Epidermal melanocyte (primary cell): ENCODE data around the gene CHST9.
"Not testable (repeated sequence)": the region's sequence is repeated elsewhere in the genome, so short reads cannot be mapped to it uniquely, and the experiment has no call there.

Experiments
- DNase-seq: peaks from one replicate; pipeline ENCODE4 v3.0.0; 2011; ENCODE audit warnings: low spot score; ENCODE audit not compliant: insufficient read length

Gene CHST9

GRCh38 chr18:27005589-27005988 is 179.5 kb downstream of the CHST9 start:
- DNase-seq, result no peak

DNA sequence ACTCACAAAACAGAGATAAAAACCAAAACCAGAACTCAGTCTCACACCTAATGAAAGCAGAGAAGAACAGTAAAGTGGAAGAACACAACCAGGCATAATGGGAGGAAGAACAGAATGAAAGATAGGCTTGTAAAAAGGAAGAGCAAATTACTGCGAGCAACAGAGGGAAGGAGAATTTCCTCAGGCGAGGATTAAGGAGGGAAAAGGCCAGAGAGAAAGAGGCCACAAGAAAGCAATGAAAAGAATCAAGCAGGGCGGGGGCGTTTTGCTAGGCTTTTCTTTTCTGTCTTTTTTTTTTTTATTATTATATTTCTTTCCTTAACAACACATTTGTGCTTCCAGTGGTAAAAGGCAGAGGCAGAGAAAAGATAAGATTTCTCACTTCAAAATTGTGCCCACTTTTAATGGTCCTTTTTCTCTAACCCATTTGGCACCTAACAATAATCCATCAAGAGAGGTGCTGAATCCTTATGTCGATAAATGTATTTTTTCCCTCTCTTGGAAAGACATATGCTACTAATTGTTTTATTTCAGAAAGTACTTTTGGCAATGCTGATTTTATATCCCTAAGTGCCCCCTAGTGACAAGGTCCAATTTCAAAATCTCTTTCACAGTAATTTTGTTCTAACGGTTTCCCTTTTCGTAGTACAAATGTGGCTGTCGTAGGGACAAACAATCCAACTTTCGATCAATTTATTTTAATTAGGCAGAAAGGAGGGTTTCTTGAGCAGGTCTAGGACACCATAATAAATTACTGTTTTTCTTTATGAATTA is 180.9 kb downstream of the CHST9 start:
- no peak for DNase-seq

- DNase-seq, result no peak
Measured at GRCh38 chr18:26999797-27000196, 185.3 kb downstream of the CHST9 start.

- no peak for DNase-seq
Measured at GRCh38 chr18:26993568-26993967, 191.5 kb downstream of the CHST9 start.

GRCh38 chr18:26992926-26993325 is 192.2 kb downstream of the CHST9 start:
- no peak for DNase-seq

- DNase-seq, result no peak
Measured at GRCh38 chr18:26989842-26990241, 195.3 kb downstream of the CHST9 start.

- no peak for DNase-seq
Measured at GRCh38 chr18:26981360-26982082, 203.6 kb downstream of the CHST9 start.

- DNase-seq, result no peak
Measured at GRCh38 chr18:26978812-26979341, 206.2 kb downstream of the CHST9 start.

DNA sequence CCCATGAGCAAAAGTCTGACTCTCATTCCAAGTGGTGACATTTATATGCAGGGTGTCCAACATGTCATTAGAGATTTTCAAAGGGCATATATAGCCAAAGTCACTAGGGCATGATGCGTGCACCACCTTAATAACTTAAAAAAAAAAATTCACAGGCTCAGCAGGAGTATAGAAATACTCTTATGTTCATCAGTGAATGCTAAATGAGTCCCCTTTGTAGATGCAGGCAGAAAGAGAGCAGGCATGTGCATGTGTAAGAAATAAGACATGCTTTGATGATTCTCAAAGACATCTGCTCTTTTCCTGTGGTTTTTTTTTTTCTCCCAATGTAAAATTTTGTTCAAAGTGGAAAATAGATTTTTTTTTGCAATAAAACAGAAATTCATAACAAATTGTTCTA is 207.3 kb downstream of the CHST9 start:
- no peak for DNase-seq

DNA sequence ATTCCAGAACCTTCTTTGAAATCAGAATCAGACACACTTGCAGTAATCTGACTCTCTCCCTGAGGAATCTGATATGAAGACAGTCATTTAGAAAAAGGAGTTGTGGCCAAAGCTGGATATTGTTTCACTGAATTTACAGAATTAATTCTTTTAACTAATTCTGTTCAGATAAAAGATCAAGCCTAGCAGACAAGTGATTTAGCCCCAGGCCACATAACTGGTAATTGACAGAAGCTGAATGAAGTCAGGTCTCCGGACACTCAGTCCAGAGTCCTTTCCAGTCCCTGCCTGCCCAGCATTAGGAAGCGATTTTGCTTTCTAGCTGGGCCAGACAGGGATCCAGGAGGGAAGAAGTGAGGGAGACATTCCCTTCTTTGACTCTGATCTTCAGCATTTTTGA is 208.9 kb downstream of the CHST9 start:
- no peak for DNase-seq

DNA sequence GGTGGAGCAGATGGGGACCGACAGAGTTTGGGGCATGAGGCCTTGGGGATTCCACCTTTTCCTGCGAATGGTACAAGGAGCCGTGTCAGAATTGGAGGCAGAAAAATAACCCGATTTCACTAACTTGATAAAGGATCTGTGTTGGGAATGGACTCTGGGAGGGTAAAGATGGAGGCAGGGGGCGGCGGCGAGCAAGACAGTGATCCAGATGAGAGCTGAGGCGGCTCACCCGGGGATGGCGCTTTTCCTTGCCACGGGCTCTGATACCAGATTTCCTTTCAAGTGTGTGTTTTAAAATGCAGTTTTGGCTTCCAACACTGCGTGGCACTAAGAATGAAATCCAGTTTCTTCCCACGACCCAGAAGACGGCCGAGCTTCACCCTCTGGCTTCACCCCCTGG is 212.6 kb downstream of the CHST9 start:
- DNase-seq, result not testable (repeated sequence)

- no peak for DNase-seq
Measured at GRCh38 chr18:26971409-26971808, 213.7 kb downstream of the CHST9 start.

GRCh38 chr18:26970637-26971036 is 214.5 kb downstream of the CHST9 start:
- no peak for DNase-seq

GRCh38 chr18:26965206-26965605 is 219.9 kb downstream of the CHST9 start:
- no peak for DNase-seq

- DNase-seq, result no peak
Measured at GRCh38 chr18:26963292-26963691, 221.8 kb downstream of the CHST9 start.

DNA sequence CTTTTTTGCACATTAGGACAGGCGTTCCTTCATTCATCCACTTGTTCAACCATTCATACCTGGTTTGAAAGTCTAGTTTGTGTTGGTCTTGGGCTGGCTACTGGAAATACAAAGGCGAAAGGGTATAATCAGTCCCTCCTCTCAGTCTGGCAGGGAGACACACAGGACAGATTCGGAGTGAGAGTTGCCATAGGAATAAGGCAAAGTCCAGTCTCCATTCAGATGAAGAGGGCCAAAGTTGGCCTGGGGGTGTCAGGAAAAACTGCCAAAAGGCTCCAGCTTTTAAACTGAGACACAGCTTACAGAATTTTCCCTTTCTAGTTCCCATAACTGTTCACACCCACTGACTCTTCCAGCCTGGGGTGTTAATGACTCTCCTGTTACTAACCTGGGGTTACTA is 223.3 kb downstream of the CHST9 start:
- no peak for DNase-seq

GRCh38 chr18:26960911-26961310 is 224.2 kb downstream of the CHST9 start:
- no peak for DNase-seq

DNA sequence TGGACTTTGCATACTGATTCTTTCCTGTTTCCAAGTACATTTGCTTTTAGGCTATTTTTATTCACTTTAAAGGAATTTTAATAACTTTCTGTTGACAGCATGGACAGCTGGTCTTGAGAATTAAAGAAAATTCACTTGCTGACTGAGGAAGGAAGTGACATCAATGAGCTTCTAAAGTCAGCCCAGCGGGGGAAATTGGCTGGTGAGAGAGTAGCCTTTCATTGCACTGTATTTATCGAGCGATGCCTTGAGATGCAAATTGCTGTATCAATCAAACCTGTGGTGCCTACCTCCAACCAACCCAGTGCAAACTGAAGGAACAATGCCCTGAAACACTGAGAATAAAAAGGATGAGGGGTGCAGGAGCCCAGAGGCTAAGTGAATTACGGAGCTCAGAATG is 228.2 kb downstream of the CHST9 start:
- no peak for DNase-seq

GRCh38 chr18:26948703-26949102 is 236.4 kb downstream of the CHST9 start:
- DNase-seq, result no peak

GRCh38 chr18:26943906-26944305 is 241.2 kb downstream of the CHST9 start:
- DNase-seq, result no peak

DNA sequence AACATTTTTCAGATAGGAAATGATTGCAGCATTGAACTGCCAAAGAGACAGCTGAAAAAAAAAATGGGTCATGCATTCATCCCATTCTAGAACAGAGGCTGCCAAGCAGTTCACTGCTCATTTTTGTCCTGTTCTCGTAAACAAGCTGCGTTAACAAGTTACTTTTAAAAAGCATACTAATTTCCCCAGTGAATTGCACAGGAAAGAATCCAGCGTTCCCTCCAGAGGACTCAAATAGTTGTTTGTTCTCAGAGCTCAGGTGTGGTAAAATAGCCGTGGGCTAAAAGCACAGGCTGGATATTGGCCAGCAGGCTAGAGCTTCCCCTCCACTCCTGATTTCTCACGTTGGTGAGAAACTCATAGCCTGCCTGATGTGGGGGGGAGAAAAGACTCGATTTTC is 243.5 kb downstream of the CHST9 start:
- DNase-seq, result no peak

GRCh38 chr18:26940744-26941398 is 244.2 kb downstream of the CHST9 start:
- no peak for DNase-seq
